NCI-H146 treated with DMSO at 0.1 percent for 48 hours (cell line): ENCODE data around the gene EPX.
"Not testable (repeated sequence)": the region's sequence is repeated elsewhere in the genome, so short reads cannot be mapped to it uniquely, and the experiment has no call there.

ENCODE experiments used
- DNase-seq: peaks from one replicate; lab custom pipeline; 2025; ENCODE audit not compliant: unreplicated experiment; lab: John Stamatoyannopoulos, UW

The EPX gene, protein sequence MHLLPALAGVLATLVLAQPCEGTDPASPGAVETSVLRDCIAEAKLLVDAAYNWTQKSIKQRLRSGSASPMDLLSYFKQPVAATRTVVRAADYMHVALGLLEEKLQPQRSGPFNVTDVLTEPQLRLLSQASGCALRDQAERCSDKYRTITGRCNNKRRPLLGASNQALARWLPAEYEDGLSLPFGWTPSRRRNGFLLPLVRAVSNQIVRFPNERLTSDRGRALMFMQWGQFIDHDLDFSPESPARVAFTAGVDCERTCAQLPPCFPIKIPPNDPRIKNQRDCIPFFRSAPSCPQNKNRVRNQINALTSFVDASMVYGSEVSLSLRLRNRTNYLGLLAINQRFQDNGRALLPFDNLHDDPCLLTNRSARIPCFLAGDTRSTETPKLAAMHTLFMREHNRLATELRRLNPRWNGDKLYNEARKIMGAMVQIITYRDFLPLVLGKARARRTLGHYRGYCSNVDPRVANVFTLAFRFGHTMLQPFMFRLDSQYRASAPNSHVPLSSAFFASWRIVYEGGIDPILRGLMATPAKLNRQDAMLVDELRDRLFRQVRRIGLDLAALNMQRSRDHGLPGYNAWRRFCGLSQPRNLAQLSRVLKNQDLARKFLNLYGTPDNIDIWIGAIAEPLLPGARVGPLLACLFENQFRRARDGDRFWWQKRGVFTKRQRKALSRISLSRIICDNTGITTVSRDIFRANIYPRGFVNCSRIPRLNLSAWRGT

DNA sequence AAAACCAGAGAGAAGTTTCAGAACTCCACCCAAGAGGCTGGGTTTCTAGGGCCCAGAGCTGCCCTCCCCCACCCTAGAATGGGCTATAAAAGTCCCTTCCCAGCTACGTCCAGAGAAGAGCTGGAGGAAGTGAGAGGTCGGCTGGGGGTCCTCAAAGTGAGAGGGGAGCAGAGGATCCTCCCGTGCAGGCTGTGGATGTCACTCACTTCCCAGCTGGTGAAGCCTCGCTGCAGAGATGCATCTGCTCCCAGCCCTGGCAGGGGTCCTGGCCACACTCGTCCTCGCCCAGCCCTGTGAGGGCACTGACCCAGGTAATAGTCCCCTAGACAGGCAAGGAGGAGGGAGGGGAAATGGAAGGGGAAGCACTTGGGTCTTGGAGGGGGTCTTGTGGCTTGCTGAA is at the start of gene EPX:
TSS of gene EPX (plus strand) at position 115 of the 400 bp plus-strand sequence. CDS start at position 236, 121 bp downstream.
- no peak for DNase-seq

DNA sequence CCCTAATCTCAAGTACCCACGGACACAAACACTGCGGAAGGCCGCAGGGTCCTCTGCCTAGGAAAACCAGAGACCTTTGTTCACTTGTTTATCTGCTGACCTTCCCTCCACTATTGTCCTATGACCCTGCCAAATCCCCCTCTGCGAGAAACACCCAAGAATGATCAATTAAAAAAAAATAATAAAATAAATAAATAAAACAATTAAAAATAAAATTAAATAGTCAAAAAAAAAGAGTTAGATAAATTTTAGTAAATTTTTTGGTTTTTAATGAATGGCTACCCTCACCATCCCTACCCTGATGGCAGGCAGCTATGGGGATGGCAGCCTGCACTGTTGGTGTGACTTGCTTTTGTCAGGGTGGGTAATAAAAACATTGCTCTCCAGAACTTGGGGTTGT is 49.2 kb upstream of the EPX start:
- not testable (repeated sequence) for DNase-seq

DNA sequence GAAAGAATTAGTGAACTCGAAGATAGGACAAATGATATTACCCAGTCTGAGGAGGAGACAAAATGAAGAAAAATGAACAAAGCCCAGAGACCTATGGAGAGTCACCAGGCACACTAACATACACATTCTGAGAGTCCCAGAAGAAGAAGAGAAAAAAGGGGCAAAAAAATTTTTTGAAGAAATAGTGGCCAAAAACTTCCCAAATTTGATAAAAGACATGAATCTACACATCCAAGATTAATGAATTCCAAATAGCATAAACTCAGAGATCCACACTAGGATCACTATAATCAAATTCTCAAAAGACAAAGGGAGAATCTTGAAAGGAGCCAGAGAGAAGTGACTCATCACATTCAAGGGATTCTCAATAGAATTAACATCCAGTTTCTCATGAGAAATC is 47.7 kb upstream of the EPX start:
- no peak for DNase-seq

DNA sequence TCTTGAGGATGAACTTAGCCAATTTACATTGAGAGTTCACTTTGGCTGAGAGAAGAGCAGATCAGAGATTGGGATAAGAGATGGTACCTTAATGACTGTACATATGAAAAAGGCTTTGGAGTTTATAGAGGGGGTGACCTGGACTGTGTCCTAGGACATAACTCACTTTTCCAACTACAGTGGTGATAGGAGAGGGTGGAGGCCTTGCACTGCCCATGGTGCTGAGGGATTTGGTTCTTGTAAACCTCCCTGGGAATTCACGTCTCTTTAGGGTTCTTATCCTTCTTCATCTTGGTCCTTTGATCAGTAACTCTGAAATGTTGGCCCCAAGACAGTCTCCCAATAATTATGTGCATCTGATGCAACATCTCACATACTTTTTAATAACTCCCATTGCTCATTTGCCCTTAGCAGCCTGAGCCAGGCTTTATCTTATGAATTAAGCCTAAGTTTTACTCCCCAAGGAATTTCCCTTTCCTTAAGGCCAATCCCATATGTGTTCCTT is 44.5 kb upstream of the EPX start, which contains the start of gene OR4D1:
TSS of gene OR4D1 (plus strand) at position 455 of the 505 bp plus-strand sequence. CDS start 6,770 bp downstream, outside the sequence.
- no peak for DNase-seq

DNA sequence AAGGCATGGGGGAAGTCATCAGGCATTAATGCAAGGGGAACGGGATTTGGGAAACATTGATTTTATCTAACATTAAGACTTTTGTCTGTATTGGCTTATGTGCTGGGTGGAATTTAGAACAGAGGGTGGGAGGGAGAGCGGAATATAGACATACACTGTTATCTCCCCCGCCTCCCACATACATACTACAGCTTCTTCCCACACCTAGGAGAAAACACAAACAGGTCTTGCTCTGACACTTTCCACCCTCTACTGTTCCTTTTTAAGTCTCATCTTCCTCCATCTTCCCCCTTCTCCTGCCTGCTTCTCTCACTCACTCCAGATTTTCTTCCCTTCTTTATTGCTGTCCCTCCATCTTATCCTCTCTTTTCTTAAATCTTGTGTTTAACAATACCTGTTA is 43.9 kb upstream of the EPX start:
- no peak for DNase-seq

DNA sequence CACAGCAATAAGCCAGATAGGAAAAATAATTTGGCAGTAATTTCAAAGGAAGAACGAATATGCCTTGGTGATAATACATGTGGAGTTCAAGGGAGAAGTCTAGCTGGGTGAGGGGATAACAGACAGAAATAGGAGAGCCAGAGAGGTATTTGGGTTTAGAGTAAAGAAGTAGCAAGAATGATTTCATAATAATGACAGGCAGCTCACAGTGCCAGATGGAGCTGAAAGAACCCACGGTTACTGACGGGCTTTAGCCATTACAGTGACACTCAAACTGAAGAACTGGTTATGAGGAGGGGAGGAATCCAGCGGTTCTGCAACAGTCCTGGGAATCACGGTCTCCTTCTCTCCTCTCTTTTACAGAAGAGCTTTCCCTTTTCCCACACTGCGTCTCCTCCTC is 42.1 kb upstream of the EPX start:
- no peak for DNase-seq

DNA sequence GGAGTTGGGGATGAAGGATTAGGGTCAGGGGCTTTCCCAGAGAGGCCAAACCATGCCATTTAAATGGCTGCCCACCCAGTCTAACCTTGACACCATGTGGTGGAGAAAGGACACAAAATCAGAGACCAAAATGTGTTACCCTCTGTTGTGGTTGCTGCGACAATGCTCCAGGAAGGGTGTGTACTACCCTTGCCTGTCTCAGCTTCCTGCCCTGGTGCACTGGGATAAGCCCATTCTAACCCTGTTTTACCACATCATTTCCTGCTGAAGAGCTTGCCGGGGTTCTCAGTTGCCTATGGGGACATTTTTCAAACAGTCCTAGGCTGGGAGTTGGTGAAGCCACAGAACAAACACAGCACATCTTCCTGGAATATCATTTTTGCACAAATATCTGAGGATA is 39.5 kb upstream of the EPX start:
- no peak for DNase-seq

DNA sequence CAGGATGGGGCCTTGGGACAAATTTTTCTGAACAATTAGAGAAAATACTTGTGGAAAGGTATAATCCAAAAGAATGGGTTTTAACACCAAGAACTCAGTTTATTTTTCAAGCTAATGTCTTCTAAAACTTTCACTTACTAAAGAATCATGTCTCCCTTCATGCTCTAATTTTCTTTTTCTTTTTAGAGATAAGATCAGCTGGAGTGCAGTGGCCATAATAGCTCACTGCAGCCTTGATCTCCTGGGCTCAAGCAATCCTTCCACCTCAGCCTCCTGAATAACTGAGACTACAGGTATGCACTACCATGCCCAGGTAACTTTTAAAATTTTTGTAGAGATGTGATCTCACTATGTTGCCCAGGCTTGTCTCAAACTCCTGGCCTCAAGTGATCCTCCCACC is 38.9 kb upstream of the EPX start:
- no peak for DNase-seq

DNA sequence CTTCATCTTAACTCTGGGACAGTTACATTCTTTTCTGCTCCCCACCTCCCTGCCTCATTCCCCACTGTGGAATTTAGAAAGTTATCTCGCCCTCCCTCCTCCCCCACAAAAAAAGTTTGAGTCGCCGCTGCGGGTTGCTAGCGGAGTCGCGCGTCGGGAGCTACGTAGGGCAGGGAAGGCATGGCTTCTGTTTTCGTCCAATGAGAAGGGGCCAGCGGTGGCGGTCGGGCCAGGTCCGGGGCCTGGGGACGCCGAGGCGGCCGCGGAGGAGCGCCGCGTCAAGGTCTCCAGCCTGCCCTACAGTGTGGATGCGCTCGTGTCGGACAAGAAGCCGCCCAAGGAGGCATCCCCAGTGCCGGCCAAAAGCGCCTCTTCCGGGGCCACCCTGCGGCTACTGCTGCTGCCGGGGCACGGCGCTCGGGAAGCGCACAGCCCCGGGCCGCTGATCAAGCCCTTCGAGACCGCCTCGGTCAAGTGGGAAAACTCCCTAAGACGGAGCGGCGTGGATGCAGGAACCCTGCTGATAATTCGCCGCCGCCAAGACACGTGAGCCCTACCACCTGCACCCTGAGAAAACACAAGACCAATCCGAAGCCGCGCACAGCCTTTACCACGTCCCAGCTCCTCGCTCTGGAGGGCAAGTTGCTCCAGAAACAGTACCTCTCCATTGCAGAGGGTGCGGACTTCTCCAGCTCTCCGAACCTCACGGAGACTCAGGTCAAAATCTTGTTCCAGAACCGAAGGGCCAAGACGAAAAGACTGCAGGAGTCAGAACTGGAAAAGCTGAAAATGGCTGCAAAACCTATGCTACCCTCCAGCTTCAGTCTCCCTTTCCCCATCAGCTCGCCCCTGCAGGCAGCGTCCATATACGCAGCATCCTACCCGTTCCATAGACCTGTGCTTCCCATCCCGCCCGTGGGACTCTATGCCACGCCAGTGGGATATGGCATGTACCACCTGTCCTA is 35.4 kb upstream of the EPX start:
- DNase-seq, result no peak

DNA sequence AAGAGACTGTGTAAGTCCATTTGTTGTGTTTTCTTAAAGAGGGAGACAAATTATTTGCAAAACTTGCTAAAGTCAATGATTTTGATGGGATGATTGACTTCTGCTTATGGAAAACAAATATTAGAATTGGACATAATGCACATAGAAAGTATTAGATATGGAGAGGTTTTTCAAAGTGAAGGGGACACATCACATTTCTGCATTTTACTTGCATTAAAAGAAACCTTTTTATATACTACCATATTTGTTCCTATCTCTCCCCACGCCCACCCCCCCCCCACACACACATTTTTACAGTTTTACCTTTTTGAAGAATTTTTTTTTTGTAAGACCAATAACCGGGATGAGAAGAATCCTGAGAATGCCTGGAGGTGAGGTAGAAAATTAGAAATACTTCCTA is 34.3 kb upstream of the EPX start:
- no peak for DNase-seq

DNA sequence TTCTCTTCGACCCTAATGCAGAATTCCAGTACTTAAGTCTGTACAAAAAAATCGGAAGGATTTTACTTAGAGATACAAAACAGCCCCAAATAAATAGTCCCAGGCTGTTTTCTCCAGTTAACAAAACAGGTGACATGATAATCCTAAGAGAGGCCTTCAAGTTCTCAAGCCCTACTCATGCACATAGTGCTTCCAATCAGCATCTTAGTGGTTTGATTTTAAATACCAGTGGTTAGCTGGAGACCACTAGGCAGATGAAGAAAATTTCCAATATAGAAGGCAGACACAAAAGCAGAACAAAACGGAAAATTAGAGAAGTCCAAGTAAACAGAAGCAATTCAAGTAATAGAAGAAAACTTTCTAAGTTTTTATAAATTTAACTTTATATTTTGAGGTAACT is 31.0 kb upstream of the EPX start:
- DNase-seq, result no peak

DNA sequence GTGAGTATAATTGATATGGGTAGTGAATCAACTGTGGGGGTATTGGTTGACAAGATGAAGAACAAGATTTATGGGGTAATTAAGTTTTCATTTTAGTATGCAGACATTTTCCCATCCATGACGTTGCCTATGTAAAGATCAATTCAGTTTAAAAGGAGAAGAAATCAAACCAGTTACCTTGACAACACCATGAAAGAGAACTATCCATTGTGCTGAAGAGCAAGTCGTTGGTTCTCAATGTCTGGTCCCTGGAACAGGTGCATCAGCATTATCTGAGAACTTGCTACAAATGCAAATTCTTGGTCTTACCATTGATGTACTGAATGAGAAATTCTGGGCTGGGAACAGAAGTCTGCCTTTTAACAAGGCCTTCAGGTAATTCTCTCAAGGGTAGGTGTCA is 26.5 kb upstream of the EPX start:
- no peak for DNase-seq

DNA sequence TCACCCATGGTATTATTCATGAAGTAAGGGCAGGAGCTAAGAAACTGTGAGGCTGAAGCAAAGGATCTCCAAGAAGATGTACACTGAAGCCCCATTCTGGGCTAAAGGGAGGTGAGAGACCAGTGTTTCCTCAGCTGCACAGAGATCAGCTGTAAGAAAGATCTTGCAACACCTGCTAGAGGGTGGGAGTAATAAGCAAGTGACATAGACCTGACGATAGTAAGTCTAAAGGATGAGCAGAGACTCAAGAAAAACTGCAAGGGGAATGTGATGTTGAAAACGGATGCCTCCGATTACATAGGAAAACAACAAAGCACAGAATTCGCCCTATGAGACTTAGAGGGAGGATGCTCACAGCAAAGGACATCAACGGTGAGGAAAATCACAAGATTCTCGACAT is 25.8 kb upstream of the EPX start, which contains the start of gene OR4D2:
TSS of gene OR4D2 (plus strand) at position 301 of the 400 bp plus-strand sequence. CDS start 2,674 bp downstream, outside the sequence.
- no peak for DNase-seq

DNA sequence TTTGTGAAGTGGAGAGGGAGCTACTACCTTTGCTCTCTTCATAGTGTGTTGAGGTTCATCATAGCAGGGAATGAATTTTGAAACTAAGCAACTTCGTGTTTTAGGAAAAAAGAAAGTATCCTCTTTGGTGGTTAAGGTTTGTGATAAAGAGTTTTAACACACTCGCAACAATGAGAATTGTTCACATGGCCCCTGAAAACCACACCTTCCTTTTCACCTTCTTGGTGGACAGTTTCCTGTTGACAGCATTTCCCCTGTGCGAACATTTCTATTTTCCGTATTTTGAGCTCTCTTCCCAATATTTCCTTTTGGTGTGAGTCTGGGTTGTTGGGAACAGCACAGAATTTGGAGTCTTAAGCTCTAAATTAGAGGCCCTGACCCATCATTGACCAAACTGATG is 21.9 kb upstream of the EPX start:
- DNase-seq, result no peak

DNA sequence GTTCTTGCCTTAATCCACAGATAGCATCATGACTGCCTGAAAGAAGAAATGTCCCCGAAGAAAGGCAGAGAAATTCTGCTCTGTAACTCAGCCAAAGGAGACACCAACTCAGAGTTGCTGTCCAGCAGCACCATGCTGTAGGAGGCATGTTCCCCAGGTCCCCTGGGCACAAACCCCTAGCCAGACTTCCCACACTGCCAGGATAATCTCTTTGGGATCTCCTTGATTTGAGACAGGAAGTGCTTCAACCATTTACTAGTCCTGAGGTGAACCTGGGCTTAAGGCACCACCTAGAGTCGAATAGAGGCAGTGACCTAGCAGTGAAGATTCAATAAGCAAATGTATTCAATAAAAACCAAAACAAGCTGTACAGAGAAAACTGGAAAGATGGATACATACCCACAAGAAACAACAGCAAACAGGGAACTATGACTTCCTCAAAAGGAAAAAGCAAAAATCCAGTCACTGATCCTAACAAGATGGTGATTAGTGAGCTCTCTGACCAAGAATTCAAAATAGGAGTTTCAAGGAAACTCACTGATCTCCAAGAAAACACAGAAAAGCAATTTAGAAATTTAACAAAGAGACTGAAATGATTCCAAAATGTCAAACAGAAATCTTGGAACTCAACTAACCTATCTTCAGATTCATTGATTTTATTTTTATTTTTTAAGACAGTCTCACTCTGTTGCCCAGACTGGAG is 20.0 kb upstream of the EPX start:
- peak; percentile 8 for DNase-seq

DNA sequence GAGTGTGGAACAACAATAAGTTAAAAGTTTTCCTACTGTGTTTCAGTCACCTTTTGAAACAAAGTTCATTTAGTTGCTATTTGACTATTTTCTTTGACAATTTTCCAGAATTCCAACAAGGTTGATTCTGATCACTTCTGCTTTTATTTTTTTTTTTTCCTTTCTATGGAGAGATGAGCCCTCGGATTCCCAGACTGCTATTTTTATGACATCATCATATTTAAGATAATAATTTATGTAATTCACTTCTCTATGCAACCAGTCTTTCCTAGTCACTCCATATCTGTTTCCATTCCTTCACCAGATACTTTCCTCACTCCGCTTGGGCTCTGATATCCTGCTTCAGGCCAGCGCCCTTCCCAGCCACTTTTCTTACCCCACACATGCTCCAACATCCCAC is 17.7 kb upstream of the EPX start:
- DNase-seq, result no peak

DNA sequence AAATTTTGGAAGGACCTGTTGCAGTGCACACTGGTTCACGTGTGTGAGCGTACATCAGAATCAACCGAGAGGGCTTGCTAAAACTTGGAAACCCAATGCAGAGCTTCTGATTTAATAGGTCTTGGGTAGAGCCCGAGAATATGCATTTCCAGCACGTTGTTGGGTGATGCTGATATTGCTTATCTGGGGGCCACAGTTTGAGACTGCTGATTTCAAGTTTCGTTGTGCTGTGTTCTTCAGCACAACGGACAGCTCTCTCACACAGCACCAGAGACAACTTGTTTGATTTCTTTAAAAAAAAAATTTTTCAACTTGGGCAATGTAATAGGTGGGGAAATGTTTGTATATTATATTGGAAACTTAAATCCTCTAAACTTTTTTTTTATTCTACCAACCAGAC is 16.3 kb upstream of the EPX start:
- DNase-seq, result no peak

DNA sequence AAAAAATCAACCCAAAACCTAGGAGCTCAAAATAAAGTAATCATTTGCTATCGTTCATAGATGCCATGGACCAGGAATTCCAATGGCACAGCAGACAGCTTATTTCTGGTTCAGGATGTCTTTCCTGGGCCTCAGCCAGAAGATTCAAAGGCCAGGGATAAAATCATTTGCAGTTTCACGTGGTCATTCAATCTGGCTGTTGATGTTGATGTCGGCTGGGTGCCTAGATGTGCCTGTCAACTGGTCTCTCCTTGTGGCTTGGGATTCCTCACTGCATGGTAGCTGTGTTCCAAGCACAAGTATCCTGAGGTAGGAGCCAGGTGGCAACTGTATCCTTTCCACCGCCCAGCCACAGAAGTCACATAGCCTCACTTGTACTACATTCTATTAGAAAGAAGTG is 10.7 kb upstream of the EPX start:
- DNase-seq, result no peak

DNA sequence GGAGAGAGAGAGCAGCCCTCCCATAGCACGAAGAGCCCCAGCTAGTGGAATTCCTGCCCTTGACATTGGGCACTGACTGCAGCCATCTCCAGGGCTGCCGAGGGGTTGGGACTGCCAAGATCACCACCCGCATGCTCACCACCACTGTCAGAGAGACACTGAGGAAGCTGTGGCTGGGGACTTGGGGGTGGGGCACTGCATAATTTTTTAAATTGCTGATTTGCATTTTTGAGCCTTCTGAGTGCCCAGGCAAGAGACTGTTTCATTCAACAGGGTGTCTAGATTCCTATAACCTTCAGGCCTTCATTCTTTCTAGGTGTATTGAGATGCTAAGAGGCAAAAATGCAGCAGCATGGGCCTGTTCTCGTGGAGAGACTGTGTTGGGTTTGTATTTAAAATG is 9.0 kb upstream of the EPX start:
- no peak for DNase-seq

DNA sequence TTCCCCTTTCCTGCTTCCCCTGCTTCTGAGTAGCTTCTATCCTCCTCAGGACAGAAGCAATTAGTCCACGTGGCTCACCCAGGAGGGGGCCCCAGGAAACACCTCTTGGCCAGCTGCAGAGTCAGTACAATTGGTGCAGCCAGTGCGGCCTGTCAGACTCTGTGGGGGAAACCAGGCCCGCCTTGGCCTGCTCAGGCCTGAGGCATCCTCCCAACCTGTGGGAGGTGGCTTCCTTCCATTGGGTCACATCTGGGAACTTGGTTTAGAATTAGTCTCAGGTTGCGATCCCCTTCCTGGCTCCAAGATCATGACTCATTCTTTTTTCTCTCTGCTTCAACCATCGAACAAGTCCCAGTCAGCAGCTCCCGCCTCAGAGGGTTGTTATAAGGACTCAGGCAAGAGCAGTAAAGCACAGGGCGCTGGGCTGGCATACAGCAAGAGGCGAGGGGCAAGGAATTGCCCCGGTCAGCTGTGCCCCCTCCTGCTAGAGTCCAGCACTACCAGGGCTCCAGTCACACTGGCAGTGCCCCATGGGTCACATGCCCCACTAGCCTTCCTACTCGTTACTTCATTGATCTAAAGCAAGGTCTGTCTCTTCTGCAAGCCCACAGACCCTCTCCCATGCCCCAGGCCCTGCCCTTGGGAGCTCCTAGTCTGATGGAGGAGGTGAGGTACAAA is 8.1 kb upstream of the EPX start:
- no peak for DNase-seq
